ENCODE measurements around the gene GABBR2. TPM values are rescaled to one million over a fixed set of nuclear protein-coding genes. Genes with fewer than 3 reads are reported as not detected.
"Not testable (repeated sequence)": the region's sequence is repeated elsewhere in the genome, so short reads cannot be mapped to it uniquely, and the experiment has no call there.

The GABBR2 gene
- total RNA-seq, 2 donors from 2014 or later: not detected

- no peak for ATAC-seq (replicated peaks)
- Mint-ChIP-seq H3K27ac (no peak overlapping the region), H3K4me3 (no peak overlapping the region), H3K27me3 (peaks cover 30% of the 10 kb centered on the region), H3K36me3 (ENCODE audit: low read depth) (no peaks in the 10 kb centered on the region), H3K4me1 (no peaks in the 10 kb centered on the region), H3K9me3 (no peaks in the 10 kb centered on the region)
Measured at GRCh38 chr9:98518556-98518955, 190.2 kb downstream of the GABBR2 start.

GRCh38 chr9:98517761-98518160 is 191.0 kb downstream of the GABBR2 start:
- no peak overlapping the region for H3K4me3 Mint-ChIP-seq
- no peak overlapping the region for H3K27ac Mint-ChIP-seq
- peaks cover 23% of the 10 kb centered on the region for H3K27me3 Mint-ChIP-seq
- no peaks in the 10 kb centered on the region for H3K9me3 Mint-ChIP-seq
- ATAC-seq (replicated peaks): no peak
- no peaks in the 10 kb centered on the region for H3K4me1 Mint-ChIP-seq
- no peaks in the 10 kb centered on the region for H3K36me3 Mint-ChIP-seq (ENCODE audit: low read depth)

GRCh38 chr9:98516897-98517503 is 191.7 kb downstream of the GABBR2 start:
- no peak for ATAC-seq (replicated peaks)
- Mint-ChIP-seq H3K27me3 (peaks cover 20% of the 10 kb centered on the region), H3K27ac (no peak overlapping the region)

GRCh38 chr9:98516205-98516896 is 192.4 kb downstream of the GABBR2 start:
- H3K27me3 Mint-ChIP-seq: peaks cover 16% of the 10 kb centered on the region
- H3K4me3 Mint-ChIP-seq: no peak overlapping the region
- no peaks in the 10 kb centered on the region for H3K4me1 Mint-ChIP-seq
- no peak for ATAC-seq (replicated peaks)
- no peak overlapping the region for H3K27ac Mint-ChIP-seq
- no peaks in the 10 kb centered on the region for H3K36me3 Mint-ChIP-seq (ENCODE audit: low read depth)
- no peaks in the 10 kb centered on the region for H3K9me3 Mint-ChIP-seq

More at GRCh38 chr9:98516897-98517503, 191.7 kb downstream of the GABBR2 start:
- H3K9me3 Mint-ChIP-seq: no peaks in the 10 kb centered on the region
- H3K4me3 Mint-ChIP-seq: no peak overlapping the region
- no peaks in the 10 kb centered on the region for H3K36me3 Mint-ChIP-seq (ENCODE audit: low read depth)
- H3K4me1 Mint-ChIP-seq: no peaks in the 10 kb centered on the region

- Mint-ChIP-seq H3K4me3 (no peak overlapping the region), H3K27me3 (peaks cover 10% of the 10 kb centered on the region), H3K9me3 (no peaks in the 10 kb centered on the region), H3K36me3 (ENCODE audit: low read depth) (no peaks in the 10 kb centered on the region), H3K4me1 (no peaks in the 10 kb centered on the region), H3K27ac (no peak overlapping the region)
- ATAC-seq (replicated peaks): no peak
Measured at GRCh38 chr9:98515506-98516204, 193.1 kb downstream of the GABBR2 start.

- no peaks in the 10 kb centered on the region for H3K9me3 Mint-ChIP-seq
- no peak for ATAC-seq (replicated peaks)
- no peaks in the 10 kb centered on the region for H3K36me3 Mint-ChIP-seq (ENCODE audit: low read depth)
- H3K4me3 Mint-ChIP-seq: no peak overlapping the region
- no peak overlapping the region for H3K27ac Mint-ChIP-seq
- H3K4me1 Mint-ChIP-seq: no peaks in the 10 kb centered on the region
- H3K27me3 Mint-ChIP-seq: peaks cover 5% of the 10 kb centered on the region
Measured at GRCh38 chr9:98514841-98515240, 193.9 kb downstream of the GABBR2 start.

GRCh38 chr9:98508217-98508919 is 200.4 kb downstream of the GABBR2 start:
- H3K36me3 Mint-ChIP-seq (ENCODE audit: low read depth); H3K4me1 Mint-ChIP-seq; H3K27ac Mint-ChIP-seq; H3K27me3 Mint-ChIP-seq; ATAC-seq (replicated peaks); H3K9me3 Mint-ChIP-seq; H3K4me3 Mint-ChIP-seq: not testable (repeated sequence)

- H3K27ac Mint-ChIP-seq: no peak overlapping the region
- no peak for ATAC-seq (replicated peaks)
- no peaks in the 10 kb centered on the region for H3K4me1 Mint-ChIP-seq
Measured at GRCh38 chr9:98506422-98507054, 202.2 kb downstream of the GABBR2 start.

GRCh38 chr9:98504298-98505282 is 204.1 kb downstream of the GABBR2 start:
- ATAC-seq (replicated peaks): no peak
- no peak overlapping the region for H3K27ac Mint-ChIP-seq
- no peak overlapping the region for H3K4me3 Mint-ChIP-seq
- H3K36me3 Mint-ChIP-seq (ENCODE audit: low read depth): no peaks in the 10 kb centered on the region
- no peaks in the 10 kb centered on the region for H3K4me1 Mint-ChIP-seq
- no peaks in the 10 kb centered on the region for H3K9me3 Mint-ChIP-seq
- peaks cover 13% of the 10 kb centered on the region for H3K27me3 Mint-ChIP-seq

More at GRCh38 chr9:98506422-98507054, 202.2 kb downstream of the GABBR2 start:
- H3K36me3 Mint-ChIP-seq (ENCODE audit: low read depth): no peaks in the 10 kb centered on the region
- no peaks in the 10 kb centered on the region for H3K9me3 Mint-ChIP-seq
- no peak overlapping the region for H3K4me3 Mint-ChIP-seq
- peaks cover 11% of the 10 kb centered on the region for H3K27me3 Mint-ChIP-seq

GRCh38 chr9:98503867-98504266 is 204.9 kb downstream of the GABBR2 start:
- Mint-ChIP-seq H3K27ac (no peak overlapping the region), H3K4me3 (no peak overlapping the region), H3K4me1 (no peaks in the 10 kb centered on the region), H3K9me3 (no peaks in the 10 kb centered on the region), H3K36me3 (ENCODE audit: low read depth) (no peaks in the 10 kb centered on the region), H3K27me3 (peaks cover 10% of the 10 kb centered on the region)
- no peak for ATAC-seq (replicated peaks)

- Mint-ChIP-seq H3K4me1 (no peaks in the 10 kb centered on the region), H3K36me3 (ENCODE audit: low read depth) (no peaks in the 10 kb centered on the region), H3K9me3 (no peaks in the 10 kb centered on the region), H3K27me3 (peaks cover 10% of the 10 kb centered on the region), H3K27ac (no peak overlapping the region), H3K4me3 (no peak overlapping the region)
- ATAC-seq (replicated peaks): no peak
Measured at GRCh38 chr9:98502976-98503325, 205.8 kb downstream of the GABBR2 start.

GRCh38 chr9:98502311-98502975 is 206.3 kb downstream of the GABBR2 start:
- Mint-ChIP-seq H3K36me3 (ENCODE audit: low read depth) (no peaks in the 10 kb centered on the region), H3K4me1 (no peaks in the 10 kb centered on the region)
- no peak for ATAC-seq (replicated peaks)

GRCh38 chr9:98501819-98502218 is 206.9 kb downstream of the GABBR2 start:
- H3K27ac Mint-ChIP-seq: no peak overlapping the region
- H3K9me3 Mint-ChIP-seq: no peaks in the 10 kb centered on the region
- no peaks in the 10 kb centered on the region for H3K4me1 Mint-ChIP-seq
- ATAC-seq (replicated peaks): no peak
- no peaks in the 10 kb centered on the region for H3K36me3 Mint-ChIP-seq (ENCODE audit: low read depth)
- H3K4me3 Mint-ChIP-seq: no peak overlapping the region
- H3K27me3 Mint-ChIP-seq: peaks cover 12% of the 10 kb centered on the region

More at GRCh38 chr9:98502311-98502975, 206.3 kb downstream of the GABBR2 start:
- H3K9me3 Mint-ChIP-seq: no peaks in the 10 kb centered on the region
- no peak overlapping the region for H3K27ac Mint-ChIP-seq
- H3K4me3 Mint-ChIP-seq: no peak overlapping the region
- H3K27me3 Mint-ChIP-seq: peaks cover 10% of the 10 kb centered on the region

All from activated T-helper 17 cell treated with anti-CD3 and anti-CD28 coated beads, Interleukin-2, amount 50 U/mL, for 72 hours (primary cell).